HG03575 (cell line): ENCODE results near the gene DUSP22.
"Not testable (repeated sequence)": the region's sequence is repeated elsewhere in the genome, so short reads cannot be mapped to it uniquely, and the experiment has no call there.

ENCODE experiments used
- ATAC-seq: cut with Tn5 transposase; IDR thresholded peaks from one replicate; pipeline ENCODE4 v1.9.1; 2021; ENCODE audit not compliant: unreplicated experiment, insufficient number of reproducible peaks, low FRiP score; ENCODE audit errors: extremely low read depth

The DUSP22 gene

DNA sequence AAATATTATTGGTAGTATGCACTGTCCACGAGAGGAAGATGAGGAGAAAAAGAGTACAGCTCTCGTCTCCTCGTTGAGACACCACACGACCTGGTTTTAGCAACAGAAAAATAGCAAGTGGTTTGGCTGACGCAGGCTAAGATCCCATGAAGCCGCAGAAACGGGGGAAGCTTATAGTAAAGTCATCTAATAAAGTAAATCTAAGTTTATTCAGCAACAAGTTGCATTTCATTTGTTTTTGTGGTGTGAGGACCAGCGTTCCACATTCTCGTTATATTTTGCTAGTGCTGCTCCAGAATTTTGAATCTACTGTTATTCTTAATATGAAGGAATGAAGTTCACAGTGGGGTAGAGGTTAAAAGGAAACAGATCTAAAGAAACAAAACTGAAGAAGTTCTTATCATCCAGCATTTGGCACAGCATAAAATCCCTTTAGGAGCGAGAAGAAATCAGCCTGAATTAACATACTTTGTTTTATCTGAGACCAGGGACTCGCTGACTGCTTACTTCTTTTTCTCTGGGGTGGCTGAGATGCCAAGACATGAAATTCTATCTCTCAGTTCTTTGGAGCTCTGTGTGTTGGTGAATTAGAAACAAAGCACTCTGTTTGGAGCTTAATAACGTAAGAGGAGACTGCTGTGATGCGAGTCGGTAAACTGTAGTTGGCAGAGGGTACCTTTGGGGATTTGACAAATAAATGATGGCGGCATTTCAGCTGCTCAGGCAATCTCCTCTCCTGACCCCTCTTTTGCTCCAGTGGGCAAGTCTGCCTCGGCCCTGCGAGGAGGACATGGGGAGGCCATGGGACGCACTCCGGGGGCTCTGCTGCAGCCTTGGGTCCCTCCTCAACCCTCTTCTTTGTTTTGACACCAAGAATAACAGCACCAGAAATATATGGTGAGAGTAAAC is 74.4 kb downstream of the DUSP22 start:
- no peak for ATAC-seq

GRCh38 chr6:367298-367794 is 75.1 kb downstream of the DUSP22 start:
- ATAC-seq: no peak

DNA sequence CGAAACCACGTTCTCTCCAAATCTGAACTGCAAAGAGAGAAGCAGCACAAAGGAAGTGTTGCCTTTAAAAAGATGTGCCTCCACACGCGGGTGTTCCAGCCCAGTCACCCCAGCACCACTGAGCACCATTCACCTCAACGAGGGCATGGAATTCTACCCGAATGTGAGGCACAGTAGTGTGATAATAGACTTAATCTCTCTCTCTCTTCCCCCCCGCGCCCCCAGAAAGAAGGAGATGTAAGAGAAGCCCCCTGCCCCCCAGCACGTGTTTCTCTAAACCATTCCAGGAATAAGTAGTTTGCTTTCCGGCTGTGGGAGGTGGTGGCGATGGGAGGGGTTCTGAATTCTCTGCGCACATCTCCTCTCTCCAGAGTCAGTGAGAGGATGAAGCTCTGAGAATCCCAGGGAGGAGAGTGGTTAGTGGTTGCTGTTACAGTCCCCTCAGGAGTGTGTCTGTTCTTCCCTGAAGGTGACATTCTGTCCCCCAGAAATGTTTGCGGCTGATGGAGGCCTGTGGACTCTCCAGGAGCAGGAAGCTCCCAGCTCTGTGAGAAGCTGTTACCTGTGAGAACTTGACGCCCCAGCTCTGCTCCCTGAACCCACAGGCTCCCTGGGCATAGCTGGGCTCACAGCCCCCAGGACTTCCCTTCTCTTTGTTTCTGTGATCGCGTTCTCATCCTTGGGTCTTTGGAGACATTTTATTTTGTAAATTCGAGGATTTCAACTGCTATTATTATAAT is 75.8 kb downstream of the DUSP22 start:
- ATAC-seq: no peak

GRCh38 chr6:369559-370431 is 77.5 kb downstream of the DUSP22 start:
- no peak for ATAC-seq

DNA sequence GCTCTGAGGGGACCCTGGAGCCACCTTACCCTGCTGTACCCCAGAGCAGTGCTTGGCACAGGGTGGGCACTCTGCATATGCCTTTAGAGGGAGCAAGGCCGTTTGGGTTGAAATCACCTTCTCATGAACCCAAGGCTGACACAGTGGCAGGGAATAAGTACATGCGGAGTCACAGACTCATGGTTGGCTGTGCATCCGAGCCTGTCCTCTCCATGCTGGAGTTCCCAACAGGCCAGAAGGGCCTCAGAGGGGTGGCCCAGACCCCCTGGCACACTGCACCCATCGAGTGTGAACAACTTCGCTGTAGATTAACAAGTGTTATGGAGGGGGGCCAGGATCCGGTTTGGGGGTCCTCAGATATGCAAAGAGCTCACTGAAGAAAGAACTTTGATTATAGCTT is 78.3 kb downstream of the DUSP22 start:
- no peak for ATAC-seq

DNA sequence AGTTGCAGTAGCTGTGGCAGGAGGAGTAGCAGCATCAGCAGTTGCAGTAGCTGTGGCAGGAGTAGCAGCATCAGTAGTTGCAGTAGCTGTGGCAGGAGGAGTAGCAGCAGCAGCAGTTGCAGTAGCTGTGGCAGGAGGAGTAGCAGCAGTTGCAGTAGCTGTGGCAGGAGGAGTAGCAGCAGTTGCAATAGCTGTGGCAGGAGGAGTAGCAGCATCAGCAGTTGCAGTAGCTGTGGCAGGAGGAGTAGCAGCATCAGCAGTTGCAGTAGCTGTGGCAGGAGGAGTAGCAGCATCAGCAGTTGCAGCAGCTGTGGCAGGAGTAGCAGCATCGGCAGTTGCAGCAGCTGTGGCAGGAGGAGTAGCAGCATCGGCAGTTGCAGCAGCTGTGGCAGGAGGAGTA is 79.6 kb downstream of the DUSP22 start:
- ATAC-seq: not testable (repeated sequence)

DNA sequence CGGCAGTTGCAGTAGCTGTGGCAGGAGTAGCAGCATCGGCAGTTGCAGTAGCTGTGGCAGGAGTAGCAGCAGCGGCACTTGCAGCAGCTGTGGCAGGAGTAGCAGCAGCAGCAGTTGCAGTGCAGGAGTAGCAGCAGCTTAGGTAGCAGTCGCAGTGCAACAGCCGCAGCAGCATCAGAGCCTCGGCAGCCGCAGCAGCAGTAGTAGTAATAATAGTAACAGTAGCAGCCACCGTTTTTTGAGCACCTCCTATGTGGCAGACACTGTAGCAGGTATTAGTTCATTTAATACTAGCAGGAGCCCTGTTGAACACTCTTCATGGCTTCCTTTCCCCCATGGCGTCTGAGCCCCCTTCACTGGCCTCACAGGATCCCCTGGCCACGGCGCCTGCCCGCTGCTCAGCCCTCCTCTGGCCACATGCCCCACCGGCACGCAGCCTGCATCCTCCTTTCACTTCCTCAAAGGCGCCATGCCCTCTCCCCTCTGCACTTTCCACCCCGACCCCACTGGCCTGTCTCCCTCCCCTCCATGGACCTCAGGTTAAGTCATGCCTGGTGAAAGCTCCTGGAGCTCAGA is 80.1 kb downstream of the DUSP22 start:
- no peak for ATAC-seq

DNA sequence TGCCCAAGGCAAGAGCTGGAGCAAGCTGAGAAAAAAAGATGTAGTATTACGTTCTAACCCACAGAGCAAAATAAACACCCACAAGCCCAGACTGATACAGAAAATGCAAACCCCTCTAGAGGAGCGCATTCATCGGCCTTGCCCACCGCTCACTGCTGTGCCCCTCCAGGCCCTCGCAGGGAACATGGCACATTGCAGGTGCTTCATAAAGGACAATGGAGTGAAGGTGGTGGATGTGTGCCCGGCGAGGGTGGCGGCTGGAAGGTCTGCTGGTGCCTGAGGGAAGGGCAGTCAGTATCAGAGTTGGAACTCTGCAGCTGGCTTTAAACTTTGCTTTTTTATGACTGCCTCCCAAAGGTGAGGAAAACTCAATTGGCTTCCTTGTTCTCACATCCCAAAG is 80.7 kb downstream of the DUSP22 start:
- ATAC-seq: no peak

GRCh38 chr6:373773-374724 is 81.8 kb downstream of the DUSP22 start:
- ATAC-seq: no peak

DNA sequence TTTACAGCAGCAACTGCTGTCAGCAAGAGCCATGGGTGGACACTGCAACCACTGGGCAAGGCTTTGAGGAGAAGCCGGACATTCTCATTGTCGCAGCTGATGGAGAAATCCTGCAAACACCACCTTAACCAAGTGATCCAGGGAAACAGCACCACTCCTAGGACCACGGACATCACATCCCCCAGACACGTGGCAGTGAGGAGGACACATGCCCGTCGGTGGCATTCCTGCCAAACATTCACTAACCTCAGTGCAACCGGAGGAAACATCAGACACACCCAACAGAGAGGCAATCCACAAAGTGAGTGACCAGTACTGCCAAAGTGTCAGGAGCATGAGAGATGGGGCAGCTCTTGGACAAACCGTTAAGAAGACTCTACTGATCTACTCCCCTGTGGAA is 82.7 kb downstream of the DUSP22 start:
- no peak for ATAC-seq

DNA sequence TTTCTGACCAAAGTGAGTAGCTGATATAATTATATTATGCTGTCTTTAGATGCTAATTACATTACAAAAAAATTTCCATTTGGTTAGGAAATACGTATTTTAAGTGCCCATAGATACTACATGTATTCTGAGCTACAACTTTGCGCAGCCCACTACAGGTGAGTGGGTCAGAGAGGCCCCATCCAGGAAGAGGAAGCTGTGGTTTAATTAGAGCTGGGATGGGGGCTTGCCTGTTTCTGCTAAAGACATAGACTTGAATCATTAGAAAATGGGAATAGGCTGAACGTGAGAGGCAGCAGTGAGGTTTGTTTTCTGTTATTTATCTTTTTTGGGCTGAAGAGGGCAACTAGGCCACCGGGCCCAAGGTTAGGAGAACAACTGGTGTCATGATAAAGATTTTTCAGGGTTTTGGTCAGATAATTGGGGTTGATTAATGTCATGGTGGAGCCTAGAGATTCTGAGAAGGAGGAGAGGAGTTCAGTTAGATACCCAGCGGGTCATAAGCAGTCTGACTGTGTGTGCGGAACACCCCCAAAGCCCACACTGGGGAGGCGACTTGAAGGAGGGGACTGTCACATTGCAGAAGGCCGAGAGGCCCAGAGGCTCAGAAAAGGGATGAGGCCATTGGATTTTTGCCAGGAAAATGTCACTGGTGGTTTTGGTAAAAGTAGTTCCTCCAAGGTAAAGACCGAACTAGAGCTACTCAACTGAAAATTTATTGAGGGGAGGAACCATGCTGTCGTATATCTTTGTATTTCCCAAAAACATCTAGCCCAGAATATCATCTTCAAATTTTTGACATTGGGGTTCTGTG is 84.7 kb downstream of the DUSP22 start:
- ATAC-seq: no peak

DNA sequence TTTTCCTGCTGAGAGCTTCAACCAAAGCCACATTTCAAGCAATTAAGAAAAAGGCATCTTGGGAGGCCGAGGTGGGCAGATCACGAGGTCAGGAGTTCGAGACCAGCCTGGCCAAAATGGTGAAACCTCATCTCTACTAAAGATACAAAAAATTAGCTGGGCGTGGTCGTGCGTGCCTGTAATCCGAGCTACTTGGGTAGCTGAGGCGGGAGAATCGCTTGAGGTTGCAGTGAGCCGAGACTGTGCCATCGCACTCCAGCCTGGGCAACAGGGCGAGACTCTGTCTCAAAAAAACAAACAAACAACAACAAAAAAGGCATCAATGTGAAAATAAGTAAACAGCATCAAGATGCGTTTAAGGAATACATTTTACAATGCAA is 85.3 kb downstream of the DUSP22 start:
- ATAC-seq: not testable (repeated sequence)

DNA sequence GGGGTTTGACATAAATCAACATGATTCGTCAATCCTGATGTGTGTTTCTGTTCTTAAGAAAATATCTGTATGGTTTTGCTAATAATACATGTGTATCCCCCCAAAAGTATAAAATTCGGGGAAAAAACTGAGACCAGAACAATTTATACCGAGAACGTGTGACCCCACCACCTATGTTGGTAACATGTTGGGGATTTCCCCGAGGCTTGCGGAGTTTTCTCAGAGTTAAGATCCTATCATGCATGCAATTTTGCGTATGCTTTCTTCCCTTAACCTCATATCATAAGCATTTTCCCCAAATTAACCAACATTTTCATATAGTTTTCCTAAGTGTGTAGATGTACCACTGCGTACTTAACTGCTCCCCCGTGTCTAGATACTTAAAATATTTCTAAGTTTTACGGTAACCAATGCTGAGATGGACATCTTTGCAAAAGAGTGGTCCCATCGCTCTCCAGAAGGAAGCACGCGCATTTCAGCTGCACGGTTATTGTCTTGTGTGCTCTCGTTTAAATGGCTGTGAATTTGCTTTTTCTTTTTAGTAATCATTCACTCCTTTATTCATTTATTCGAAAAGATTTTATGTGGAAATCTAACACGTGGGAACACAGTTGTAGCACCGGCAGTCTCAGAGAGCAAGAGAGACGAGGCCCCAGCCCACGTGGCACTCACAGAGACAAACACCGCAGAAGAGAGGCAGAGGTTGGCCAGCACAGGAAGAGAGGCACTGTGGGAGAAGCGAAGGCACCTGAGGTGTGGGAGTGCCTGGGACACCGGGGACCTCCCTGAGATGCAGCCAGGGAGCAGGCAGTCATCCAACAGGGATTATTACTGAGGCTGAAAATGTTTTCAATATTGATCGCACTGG is 86.0 kb downstream of the DUSP22 start:
- no peak for ATAC-seq

DNA sequence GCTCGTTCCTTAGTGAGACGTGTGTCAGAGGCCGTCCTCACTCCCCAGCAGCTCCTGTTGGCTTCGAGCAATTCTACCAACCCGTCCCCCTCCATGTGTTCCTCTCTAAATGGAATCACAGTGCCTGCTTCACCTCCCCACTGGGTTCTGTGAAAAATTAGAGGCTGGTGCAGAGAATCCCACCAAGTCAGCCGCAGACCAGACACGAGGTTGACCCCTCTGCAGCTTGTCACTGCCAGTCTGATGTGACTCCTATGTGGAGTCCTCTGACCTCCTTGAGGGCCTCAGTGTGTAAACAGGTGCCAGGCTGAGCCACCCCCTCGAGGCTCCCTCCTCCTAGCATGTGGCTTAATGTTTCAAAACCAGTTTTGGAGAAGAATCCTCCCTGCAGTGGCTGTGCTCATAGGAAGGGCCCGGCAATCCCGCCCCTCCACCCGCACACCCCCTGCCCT is 86.7 kb downstream of the DUSP22 start:
- no peak for ATAC-seq

GRCh38 chr6:379410-380181 is 87.3 kb downstream of the DUSP22 start:
- no peak for ATAC-seq
